GM21723 (cell line): ENCODE data around the gene MGAT5B.

ENCODE experiments used
- ATAC-seq: cut with Tn5 transposase; IDR thresholded peaks from one replicate; pipeline ENCODE4 v1.9.1; 2021; ENCODE audit warnings: mild to moderate bottlenecking, moderate library complexity; ENCODE audit not compliant: unreplicated experiment

The MGAT5B gene

GRCh38 chr17:76879254-76879653 lies 11.1 kb downstream of the MGAT5B start:
- no peak for ATAC-seq

- no peak for ATAC-seq
Observed at GRCh38 chr17:76879691-76880090, 11.5 kb downstream of the MGAT5B start.

GRCh38 chr17:76880268-76880667 lies 12.1 kb downstream of the MGAT5B start:
- no peak for ATAC-seq

GRCh38 chr17:76880971-76881370 lies 12.8 kb downstream of the MGAT5B start:
- ATAC-seq: no peak

- ATAC-seq: no peak
Observed at GRCh38 chr17:76881408-76881807, 13.2 kb downstream of the MGAT5B start.

- ATAC-seq: no peak
Observed at GRCh38 chr17:76881966-76882365, 13.8 kb downstream of the MGAT5B start.

GRCh38 chr17:76883744-76884525 lies 15.7 kb downstream of the MGAT5B start:
- ATAC-seq: no peak

- no peak for ATAC-seq
Observed at GRCh38 chr17:76884995-76885893, 17.0 kb downstream of the MGAT5B start.

GRCh38 chr17:76885894-76886290 lies 17.7 kb downstream of the MGAT5B start:
- ATAC-seq: no peak

GRCh38 chr17:76886395-76886794 lies 18.2 kb downstream of the MGAT5B start:
- no peak for ATAC-seq

GRCh38 chr17:76887802-76888201 lies 19.6 kb downstream of the MGAT5B start:
- ATAC-seq: no peak

GRCh38 chr17:76888661-76889060 lies 20.5 kb downstream of the MGAT5B start:
- ATAC-seq: no peak

- no peak for ATAC-seq
Observed at GRCh38 chr17:76889323-76889722, 21.1 kb downstream of the MGAT5B start.

GRCh38 chr17:76892329-76892728 lies 24.1 kb downstream of the MGAT5B start:
- ATAC-seq: no peak

- no peak for ATAC-seq
Observed at GRCh38 chr17:76893623-76894334, 25.6 kb downstream of the MGAT5B start.

GRCh38 chr17:76894842-76895241 lies 26.6 kb downstream of the MGAT5B start:
- no peak for ATAC-seq

- no peak for ATAC-seq
Observed at GRCh38 chr17:76897023-76897422, 28.8 kb downstream of the MGAT5B start.

- no peak for ATAC-seq
Observed at GRCh38 chr17:76899414-76899813, 31.2 kb downstream of the MGAT5B start.

- ATAC-seq: no peak
Observed at GRCh38 chr17:76900723-76901122, 32.5 kb downstream of the MGAT5B start.

- no peak for ATAC-seq
Observed at GRCh38 chr17:76901542-76902197, 33.5 kb downstream of the MGAT5B start.

GRCh38 chr17:76902476-76902875 lies 34.3 kb downstream of the MGAT5B start:
- no peak for ATAC-seq
